Keratinocyte (primary cell): Measurements from ENCODE around the gene MRPS18A. TPM values are rescaled to one million over a fixed set of nuclear protein-coding genes. Genes with fewer than 3 reads are reported as not detected.

Experiments
- DNase-seq: peaks from one replicate; pipeline ENCODE4 v3.0.0-alpha.2; 2011; ENCODE audit warnings: low read depth, missing footprints, low spot score
- FAIRE-seq: peaks from 2 replicates; lab custom pipeline; 2011; peaks lifted over from hg19 to GRCh38; lab: Jason Lieb, UNC
- H2AFZ ChIP-seq: 2 replicates; pipeline ENCODE4 v1.6.0; 2012; ENCODE audit warnings: low read length, control low read depth, inconsistent platforms; ENCODE audit not compliant: control insufficient read depth
- H3K27ac ChIP-seq: 2 replicates; pipeline ENCODE4 v1.5.1; 2011; ENCODE audit warnings: low read length; ENCODE audit not compliant: control insufficient read depth, insufficient read depth
- H3K27me3 ChIP-seq: 3 replicates; pipeline ENCODE4 v1.6.0; 2011; ENCODE audit warnings: low read length; ENCODE audit not compliant: control insufficient read depth, insufficient read depth; ENCODE audit errors: extremely low read depth
- H3K36me3 ChIP-seq, 2 experiments: 2 replicates in 1 of 2; 3 replicates in 1 of 2; pipeline ENCODE4 v1.5.1; 2011; ENCODE audit warnings: low read length in 2 of 2, mild to moderate bottlenecking in 1 of 2; ENCODE audit not compliant: control insufficient read depth in 2 of 2, insufficient read depth in 2 of 2; ENCODE audit errors: extremely low read depth in 1 of 2
- H3K4me1 ChIP-seq: 3 replicates; pipeline ENCODE4 v1.5.1; 2011; ENCODE audit warnings: low read length; ENCODE audit not compliant: control insufficient read depth, insufficient read depth; ENCODE audit errors: extremely low read depth
- H3K4me2 ChIP-seq: 3 replicates; pipeline ENCODE4 v1.6.0; 2011; ENCODE audit warnings: low read depth, low read length; ENCODE audit not compliant: control insufficient read depth, insufficient read depth; ENCODE audit errors: extremely low read depth
- H3K4me3 ChIP-seq, 3 experiments: fragments of 200-600 bp in 1 of 3; sonication (generic) in 1 of 3; 2 replicates in 2 of 3; 3 replicates in 1 of 3; pipeline ENCODE4 v1.5.1; 2011 to 2016; ENCODE audit warnings: low read length in 3 of 3, mild to moderate bottlenecking in 3 of 3, control low read depth in 2 of 3, inconsistent platforms in 1 of 3, low read depth in 1 of 3, mixed read lengths in 1 of 3, mixed run types in 1 of 3, moderate library complexity in 1 of 3; ENCODE audit not compliant: control insufficient read depth in 2 of 3, insufficient read depth in 2 of 3; ENCODE audit errors: extremely low read depth in 1 of 3
- H3K79me2 ChIP-seq: 2 replicates; pipeline ENCODE4 v1.6.0; 2012; ENCODE audit warnings: low read length; ENCODE audit not compliant: control insufficient read depth, insufficient read depth
- H3K9ac ChIP-seq: 3 replicates; pipeline ENCODE4 v1.6.0; 2011; ENCODE audit warnings: low read length; ENCODE audit not compliant: control insufficient read depth, insufficient read depth; ENCODE audit errors: extremely low read depth
- H3K9me1 ChIP-seq: 3 replicates; pipeline ENCODE4 v1.6.0; 2011; ENCODE audit warnings: low read length; ENCODE audit not compliant: control insufficient read depth, insufficient read depth; ENCODE audit errors: extremely low read depth
- H3K9me3 ChIP-seq: 2 replicates; pipeline ENCODE4 v1.5.1; 2012; ENCODE audit warnings: low read depth, low read length; ENCODE audit not compliant: control insufficient read depth
- H4K20me1 ChIP-seq: 3 replicates; pipeline ENCODE4 v1.6.0; 2011; ENCODE audit warnings: low read length; ENCODE audit not compliant: control insufficient read depth, insufficient read depth; ENCODE audit errors: extremely low read depth
- EZH2 ChIP-seq: IDR thresholded peaks from one replicate; pipeline ENCODE4 v1.6.1; 2012; ENCODE audit warnings: inconsistent platforms, mild to moderate bottlenecking, low read length, moderate library complexity
- dilution Hi-C: fragments of 300-500 bp; cut with MboI; formaldehyde crosslinking; loops from one replicate; pipeline ENCODE4 v1.7.0; 2020; ENCODE audit warnings: low sequenced_read_pairs; ENCODE audit not compliant: extremely low pct_ligation_motif_present
- polyA plus RNA-seq, 5 experiments: library from polyadenylated mRNA; depleted of rRNA in 3 of 5; stranded (reverse) in 3 of 5; stranded (forward) in 1 of 5; unstranded in 1 of 5; fragments of >200 nt; gene quantifications; 1 replicate in 1 of 5; 2 replicates in 3 of 5; 3 replicates in 1 of 5; pipeline versions ENCODE4 v1.2.1 to v1.2.3, GENCODE V29; 2011 to 2012; ENCODE audit warnings: missing spikeins in 2 of 5, low read depth in 1 of 5, low replicate concordance in 1 of 5
- TF ChIP-seq, protein P1 (sequence below), 3 experiments: IDR thresholded peaks in 1 of 3; conservative IDR thresholded peaks in 1 of 3; optimal IDR thresholded peaks in 1 of 3; 2 replicates in 2 of 3; 3 replicates in 1 of 3; pipeline versions ENCODE3 to v1.5.1; 2011; ENCODE audit warnings: low read length in 3 of 3, mild to moderate bottlenecking in 3 of 3, moderate library complexity in 2 of 3, control low read depth in 1 of 3, inconsistent platforms in 1 of 3; ENCODE audit not compliant: insufficient read depth in 2 of 3; ENCODE audit errors: extremely low read depth in 1 of 3

Gene MRPS18A
- polyA plus RNA-seq, 1 donor (not counting 4 experiments of a cell fraction or from before 2014, with no cell fraction given) = 48.8 TPM

GRCh38 chr6:43716099-43716498, 28.5 kb upstream of the MRPS18A start:
- dilution Hi-C loops = no loop called here
- no peak for TF ChIP-seq EZH2
- TF ChIP-seq, protein P1, sequence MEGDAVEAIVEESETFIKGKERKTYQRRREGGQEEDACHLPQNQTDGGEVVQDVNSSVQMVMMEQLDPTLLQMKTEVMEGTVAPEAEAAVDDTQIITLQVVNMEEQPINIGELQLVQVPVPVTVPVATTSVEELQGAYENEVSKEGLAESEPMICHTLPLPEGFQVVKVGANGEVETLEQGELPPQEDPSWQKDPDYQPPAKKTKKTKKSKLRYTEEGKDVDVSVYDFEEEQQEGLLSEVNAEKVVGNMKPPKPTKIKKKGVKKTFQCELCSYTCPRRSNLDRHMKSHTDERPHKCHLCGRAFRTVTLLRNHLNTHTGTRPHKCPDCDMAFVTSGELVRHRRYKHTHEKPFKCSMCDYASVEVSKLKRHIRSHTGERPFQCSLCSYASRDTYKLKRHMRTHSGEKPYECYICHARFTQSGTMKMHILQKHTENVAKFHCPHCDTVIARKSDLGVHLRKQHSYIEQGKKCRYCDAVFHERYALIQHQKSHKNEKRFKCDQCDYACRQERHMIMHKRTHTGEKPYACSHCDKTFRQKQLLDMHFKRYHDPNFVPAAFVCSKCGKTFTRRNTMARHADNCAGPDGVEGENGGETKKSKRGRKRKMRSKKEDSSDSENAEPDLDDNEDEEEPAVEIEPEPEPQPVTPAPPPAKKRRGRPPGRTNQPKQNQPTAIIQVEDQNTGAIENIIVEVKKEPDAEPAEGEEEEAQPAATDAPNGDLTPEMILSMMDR (optimal IDR thresholded peaks at IDR 0.05 in 1 of 3, IDR thresholded peaks at IDR 0.05 in 1 of 3, conservative IDR thresholded peaks at IDR 0.05 in 1 of 3; ENCODE audit: extremely low read depth in 1 of 3, insufficient read depth in 2 of 3, low read length in 3 of 3) = no peak
- DNase-seq (no peak), FAIRE-seq (no peak)
- no peak overlapping the region for H3K4me3 ChIP-seq
- H3K27ac ChIP-seq = no peak overlapping the region
- no peak overlapping the region for H2AFZ ChIP-seq
- no peak overlapping the region for H3K4me2 ChIP-seq
- H3K9ac ChIP-seq = no peak overlapping the region
- no peaks in the 10 kb centered on the region for H3K9me1 ChIP-seq
- no peaks in the 10 kb centered on the region for H3K36me3 ChIP-seq
- H3K79me2 ChIP-seq = no peaks in the 10 kb centered on the region
- no peaks in the 10 kb centered on the region for H3K9me3 ChIP-seq
- no peaks in the 10 kb centered on the region for H4K20me1 ChIP-seq
- H3K27me3 ChIP-seq = peaks cover 15% of the 10 kb centered on the region
- no peaks in the 10 kb centered on the region for H3K4me1 ChIP-seq

DNA sequence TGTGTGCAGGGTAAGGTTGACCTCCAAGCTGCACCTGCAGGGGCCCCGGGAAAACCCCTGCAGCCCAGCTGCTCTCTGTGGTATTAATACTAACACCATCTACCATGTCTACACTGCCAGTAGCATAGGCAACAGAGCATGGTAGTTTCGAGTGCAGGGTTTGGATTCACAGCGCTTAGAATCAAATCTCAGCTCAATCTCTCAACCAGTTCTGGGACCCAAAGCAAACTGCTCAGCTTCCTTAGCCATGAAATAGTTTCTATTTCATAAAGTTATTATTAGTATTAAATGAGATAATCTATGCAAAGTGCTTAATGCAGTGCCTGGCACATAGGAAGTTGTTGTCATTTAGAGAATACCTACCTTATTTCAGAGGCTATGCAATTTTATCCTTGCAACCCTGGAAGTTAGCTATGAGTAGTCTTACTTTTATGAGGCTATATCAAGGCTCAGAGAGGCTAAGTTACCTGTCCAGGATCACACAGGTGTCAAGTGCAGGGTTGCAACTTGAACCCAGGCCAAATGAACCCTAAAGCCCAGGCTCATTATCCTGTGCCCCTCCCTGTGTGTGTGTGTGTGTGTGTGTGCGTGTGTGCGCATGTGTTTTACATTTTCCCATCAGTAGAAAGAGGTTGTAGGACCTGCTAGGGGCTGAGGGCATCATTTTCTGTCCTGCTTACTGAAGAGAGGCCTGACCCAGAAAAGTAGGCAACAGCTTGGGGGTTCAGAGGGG, 27.6 kb upstream of the MRPS18A start:
- Histone ChIP-seq H3K27ac (no peak overlapping the region), H2AFZ (no peak overlapping the region), H3K79me2 (no peaks in the 10 kb centered on the region), H3K9ac (no peak overlapping the region), H3K27me3 (peaks cover 12% of the 10 kb centered on the region), H3K4me3 (no peak overlapping the region), H3K9me1 (no peaks in the 10 kb centered on the region), H3K36me3 (no peaks in the 10 kb centered on the region), H3K4me1 (no peaks in the 10 kb centered on the region), H4K20me1 (no peaks in the 10 kb centered on the region), H3K9me3 (no peaks in the 10 kb centered on the region), H3K4me2 (no peak overlapping the region)
- TF ChIP-seq EZH2 = no peak
- TF ChIP-seq, protein P1 (optimal IDR thresholded peaks at IDR 0.05 in 1 of 3, IDR thresholded peaks at IDR 0.05 in 1 of 3, conservative IDR thresholded peaks at IDR 0.05 in 1 of 3; ENCODE audit: extremely low read depth in 1 of 3, insufficient read depth in 2 of 3, low read length in 3 of 3) = no peak
- dilution Hi-C loops = no loop called here
- FAIRE-seq (no peak), DNase-seq (no peak)
